NCI-H2029 treated with DMSO at 0.1 percent for 48 hours (cell line): ENCODE data around the gene HELT.
A peak's percentile ranks its signal among the peaks of the same experiment; 100 is the strongest.
"Not testable (repeated sequence)": the region's sequence is repeated elsewhere in the genome, so short reads cannot be mapped to it uniquely, and the experiment has no call there.

ENCODE experiments used
- DNase-seq: peaks from one replicate; lab custom pipeline; 2025; lab: John Stamatoyannopoulos, UW

Gene HELT

GRCh38 chr4:185017964-185018772 lies at the start of gene HELT:
Gene HELT, plus strand, starts transcription at chr4:185018490. Its CDS starts 439 bp downstream, at chr4:185018929.
- DNase-seq, result no peak

GRCh38 chr4:184968784-184969201 lies 49.5 kb upstream of the HELT start:
- no peak for DNase-seq

- no peak for DNase-seq
Observed at GRCh38 chr4:184969610-184970009, 48.7 kb upstream of the HELT start.

GRCh38 chr4:184972991-184973390 lies 45.3 kb upstream of the HELT start:
- no peak for DNase-seq

- DNase-seq, result not testable (repeated sequence)
Observed at GRCh38 chr4:184976348-184976747, 41.9 kb upstream of the HELT start.

- DNase-seq, result no peak
Observed at GRCh38 chr4:184977747-184978146, 40.5 kb upstream of the HELT start.

GRCh38 chr4:184978211-184978610 lies 40.1 kb upstream of the HELT start:
- no peak for DNase-seq

GRCh38 chr4:184979461-184980124 lies 38.7 kb upstream of the HELT start:
- no peak for DNase-seq

GRCh38 chr4:184980261-184980660 lies 38.0 kb upstream of the HELT start:
- no peak for DNase-seq

- peak; percentile 19 for DNase-seq
Observed at GRCh38 chr4:184983672-184984356, 34.5 kb upstream of the HELT start.

- no peak for DNase-seq
Observed at GRCh38 chr4:184987493-184988031, 30.7 kb upstream of the HELT start.

GRCh38 chr4:184988611-184989010 lies 29.7 kb upstream of the HELT start:
- DNase-seq, result no peak

GRCh38 chr4:184989283-184989682 lies 29.0 kb upstream of the HELT start:
- not testable (repeated sequence) for DNase-seq

- not testable (repeated sequence) for DNase-seq
Observed at GRCh38 chr4:184990131-184990530, 28.2 kb upstream of the HELT start.

GRCh38 chr4:184991860-184992259 lies 26.4 kb upstream of the HELT start:
- no peak for DNase-seq

GRCh38 chr4:184992422-184992821 lies 25.9 kb upstream of the HELT start:
- no peak for DNase-seq

GRCh38 chr4:184993247-184993646 lies 25.0 kb upstream of the HELT start:
- no peak for DNase-seq

GRCh38 chr4:184994010-184994622 lies 24.2 kb upstream of the HELT start:
- DNase-seq, result no peak

- no peak for DNase-seq
Observed at GRCh38 chr4:184994623-184995010, 23.7 kb upstream of the HELT start.

- not testable (repeated sequence) for DNase-seq
Observed at GRCh38 chr4:184997656-184998055, 20.6 kb upstream of the HELT start.

GRCh38 chr4:185002784-185003183 lies 15.5 kb upstream of the HELT start:
- no peak for DNase-seq
